GM12874 (cell line): ENCODE measurements around the gene DRC3.

Source experiments
- TF ChIP-seq, protein P1 (sequence below): IDR thresholded peaks from 2 replicates; pipeline ENCODE4 v1.5.1; 2011; ENCODE audit warnings: low read depth, mild to moderate bottlenecking, control low read depth, low read length, moderate library complexity; ENCODE audit not compliant: insufficient read depth

The DRC3 gene

DNA sequence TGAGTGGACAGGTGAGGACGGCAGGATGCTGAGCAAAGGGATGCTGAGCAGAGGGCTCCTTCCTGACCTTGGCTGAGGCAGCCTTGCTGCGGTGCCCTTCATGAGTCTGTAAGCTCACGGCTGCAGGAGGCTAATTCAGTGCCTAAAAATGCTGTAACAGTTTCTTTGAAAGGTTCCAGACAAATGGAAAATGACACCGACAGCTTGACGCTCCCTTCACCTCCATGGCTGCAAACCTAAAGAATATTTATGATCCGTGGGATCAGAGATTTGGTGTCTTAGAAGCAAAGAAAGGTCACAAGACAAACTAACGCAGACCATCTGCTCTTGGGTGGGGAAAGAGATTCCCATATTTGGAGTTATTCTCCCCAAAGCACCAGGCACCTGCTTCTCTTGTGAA lies 28.4 kb upstream of the DRC3 start:
- TF ChIP-seq, protein P1, sequence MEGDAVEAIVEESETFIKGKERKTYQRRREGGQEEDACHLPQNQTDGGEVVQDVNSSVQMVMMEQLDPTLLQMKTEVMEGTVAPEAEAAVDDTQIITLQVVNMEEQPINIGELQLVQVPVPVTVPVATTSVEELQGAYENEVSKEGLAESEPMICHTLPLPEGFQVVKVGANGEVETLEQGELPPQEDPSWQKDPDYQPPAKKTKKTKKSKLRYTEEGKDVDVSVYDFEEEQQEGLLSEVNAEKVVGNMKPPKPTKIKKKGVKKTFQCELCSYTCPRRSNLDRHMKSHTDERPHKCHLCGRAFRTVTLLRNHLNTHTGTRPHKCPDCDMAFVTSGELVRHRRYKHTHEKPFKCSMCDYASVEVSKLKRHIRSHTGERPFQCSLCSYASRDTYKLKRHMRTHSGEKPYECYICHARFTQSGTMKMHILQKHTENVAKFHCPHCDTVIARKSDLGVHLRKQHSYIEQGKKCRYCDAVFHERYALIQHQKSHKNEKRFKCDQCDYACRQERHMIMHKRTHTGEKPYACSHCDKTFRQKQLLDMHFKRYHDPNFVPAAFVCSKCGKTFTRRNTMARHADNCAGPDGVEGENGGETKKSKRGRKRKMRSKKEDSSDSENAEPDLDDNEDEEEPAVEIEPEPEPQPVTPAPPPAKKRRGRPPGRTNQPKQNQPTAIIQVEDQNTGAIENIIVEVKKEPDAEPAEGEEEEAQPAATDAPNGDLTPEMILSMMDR = no peak

DNA sequence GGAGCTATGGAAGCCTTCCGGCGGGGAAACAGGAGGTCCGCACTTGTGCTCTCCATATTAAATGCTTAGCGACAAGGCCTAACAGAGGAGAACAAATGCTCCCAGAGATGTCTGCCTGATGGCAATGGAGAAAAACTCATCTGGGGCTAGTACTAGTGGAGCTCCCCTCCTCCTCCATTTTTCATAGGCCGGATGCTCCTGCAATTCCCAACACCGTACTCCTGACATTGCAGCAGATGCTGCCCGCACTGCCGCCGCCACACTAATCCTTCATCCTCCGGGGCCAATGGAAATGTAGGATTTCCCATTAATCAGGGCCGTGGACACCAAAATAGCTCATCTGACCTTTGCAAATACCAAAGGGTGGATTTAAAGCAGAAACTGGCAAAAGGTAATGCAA lies 27.9 kb upstream of the DRC3 start:
- TF ChIP-seq, protein P1 = no peak

DNA sequence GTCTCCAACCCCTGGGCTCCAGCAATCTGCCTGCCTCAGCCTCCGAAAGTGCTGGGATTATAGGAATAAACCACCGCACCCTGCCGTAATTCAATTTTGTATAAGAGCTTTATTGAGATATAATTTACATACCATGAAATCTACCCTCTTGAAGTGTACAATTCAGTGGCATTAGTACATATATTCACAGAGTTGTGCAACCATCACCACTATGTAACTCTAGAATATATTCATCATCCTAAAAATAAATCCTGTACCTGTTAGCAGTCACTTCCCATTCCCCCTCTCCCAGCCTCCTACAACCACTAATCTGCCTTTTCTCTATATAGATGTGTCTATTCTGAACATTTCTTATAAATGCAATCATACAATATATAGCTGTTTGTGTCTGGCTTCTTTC lies 26.6 kb upstream of the DRC3 start:
- TF ChIP-seq, protein P1 = no peak

DNA sequence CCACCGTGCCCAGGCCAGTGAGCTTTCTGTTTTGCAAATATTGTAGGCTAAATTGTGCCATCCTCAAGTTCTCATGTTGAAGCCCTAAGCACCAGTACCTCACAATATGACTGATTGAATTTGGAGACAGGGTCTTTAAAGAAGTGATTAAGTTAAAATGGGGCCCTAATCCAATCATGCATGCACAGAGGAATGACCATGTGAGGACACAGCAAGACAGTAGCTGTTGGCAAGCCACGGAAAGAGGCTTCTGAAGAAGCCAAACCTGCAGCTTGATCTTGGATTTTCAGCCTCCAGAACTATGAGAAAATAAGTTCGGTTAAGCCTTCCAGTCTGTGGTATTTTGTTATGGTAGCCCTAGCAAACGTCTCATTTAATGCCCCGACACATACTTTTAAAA lies 25.4 kb upstream of the DRC3 start:
- TF ChIP-seq, protein P1 = no peak

DNA sequence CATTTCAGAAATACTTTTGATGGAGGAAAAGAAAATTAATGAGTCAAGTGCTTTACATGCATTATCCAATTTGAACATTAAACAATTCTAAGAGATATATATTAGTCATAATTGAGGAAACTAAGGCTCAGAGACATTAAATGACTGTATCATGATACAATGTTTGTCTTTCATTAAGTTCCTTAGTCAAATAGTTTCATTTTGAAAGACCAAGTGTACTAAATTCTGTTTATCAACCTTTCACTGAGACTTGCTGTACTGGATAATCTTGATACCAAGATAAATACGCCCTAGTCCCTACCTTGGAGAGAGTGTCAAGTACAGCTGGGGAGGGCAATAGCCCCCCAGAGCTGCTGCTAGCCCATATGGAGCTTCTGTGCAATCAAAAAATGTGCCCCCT lies 24.7 kb upstream of the DRC3 start:
- TF ChIP-seq, protein P1 = no peak

DNA sequence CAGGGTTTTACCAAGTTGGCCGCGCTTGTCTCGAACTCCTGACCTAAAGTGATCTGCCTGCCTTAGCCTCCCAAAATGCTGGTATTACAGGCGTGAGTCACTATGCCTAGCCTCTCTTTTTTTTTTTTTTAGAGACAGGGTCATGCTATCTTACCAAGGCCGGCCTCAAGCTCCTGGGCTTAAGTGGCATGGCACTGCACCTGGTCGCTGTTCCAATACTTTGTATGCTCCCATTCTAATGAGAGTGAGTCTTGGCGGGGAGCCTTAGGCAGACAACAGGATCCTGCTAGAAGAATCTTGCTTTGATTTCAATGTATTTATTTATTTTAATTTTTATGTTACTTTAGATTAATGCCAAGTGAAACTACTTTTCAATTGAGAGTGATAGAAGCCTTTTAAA lies 22.3 kb upstream of the DRC3 start:
- TF ChIP-seq, protein P1 = no peak

DNA sequence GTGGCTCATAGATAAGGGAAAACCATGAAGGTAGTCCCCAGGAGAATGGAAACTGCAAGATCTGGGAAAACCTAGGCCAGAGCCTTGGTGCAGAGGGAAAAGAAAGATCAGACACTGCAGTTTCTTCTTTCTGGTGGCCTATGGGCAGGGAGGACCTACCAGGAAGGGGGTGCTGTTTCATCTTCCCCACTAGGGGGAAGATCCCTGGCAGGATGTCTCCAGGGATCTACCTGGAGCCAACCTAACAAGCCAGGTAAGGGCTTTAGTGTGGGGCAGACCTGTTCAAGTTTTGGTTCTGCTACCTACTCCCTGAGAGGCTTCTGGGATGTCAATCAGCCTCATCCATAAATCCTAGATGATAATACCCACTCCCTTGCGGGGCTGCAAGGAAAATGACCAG lies 21.9 kb upstream of the DRC3 start:
- TF ChIP-seq, protein P1 = peak; percentile 17; the same call in 1 of the 2 replicates

DNA sequence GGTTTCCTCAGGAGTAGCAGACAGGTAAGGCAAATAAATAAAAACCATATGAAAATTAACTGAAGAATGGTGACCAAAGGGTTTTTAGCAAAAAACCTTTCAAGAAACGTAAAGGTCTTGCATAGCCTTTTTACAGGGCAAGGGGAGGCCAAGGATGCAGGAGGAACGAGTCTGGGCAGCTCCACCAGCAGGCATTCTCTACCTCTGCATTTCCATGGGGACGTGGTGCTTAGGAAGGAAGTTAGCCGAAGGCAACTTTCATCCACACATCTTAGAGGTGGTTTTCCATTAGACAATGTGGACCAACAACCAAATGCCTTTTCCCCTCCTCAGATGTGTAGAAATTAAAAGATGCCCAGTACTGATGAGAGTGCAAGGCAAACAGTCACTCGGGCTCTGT lies 21.1 kb upstream of the DRC3 start:
- TF ChIP-seq, protein P1 = no peak
